Endothelial cell (in vitro differentiated cells): ENCODE measurements around the gene HMOX1. TPM values are rescaled to one million over a fixed set of nuclear protein-coding genes. Genes with fewer than 3 reads are reported as not detected.
A peak's percentile ranks its signal among the peaks of the same experiment; 100 is the strongest.

Source experiments
- DNase-seq: peaks from one replicate; pipeline ENCODE4 v3.0.0; 2021; ENCODE audit warnings: low spot score
- H3K27ac Mint-ChIP-seq: one replicate; pipeline ENCODE4 v1.8.0; 2021; ENCODE audit warnings: mixed read lengths, inconsistent platforms; ENCODE audit not compliant: unreplicated experiment
- H3K27me3 Mint-ChIP-seq: one replicate; pipeline ENCODE4 v1.8.0; 2021; ENCODE audit warnings: mild to moderate bottlenecking, moderate library complexity, mixed read lengths, inconsistent platforms; ENCODE audit not compliant: unreplicated experiment
- H3K36me3 Mint-ChIP-seq: one replicate; pipeline ENCODE4 v1.8.0; 2021; ENCODE audit warnings: mild to moderate bottlenecking, low read depth, mixed read lengths, inconsistent platforms; ENCODE audit not compliant: unreplicated experiment
- H3K4me1 Mint-ChIP-seq: one replicate; pipeline ENCODE4 v1.8.0; 2021; ENCODE audit warnings: mild to moderate bottlenecking, mixed read lengths, inconsistent platforms; ENCODE audit not compliant: unreplicated experiment
- H3K4me3 Mint-ChIP-seq: one replicate; pipeline ENCODE4 v1.8.0; 2021; ENCODE audit warnings: mild to moderate bottlenecking, mixed read lengths, inconsistent platforms; ENCODE audit not compliant: unreplicated experiment
- H3K9me3 Mint-ChIP-seq: one replicate; pipeline ENCODE4 v1.8.0; 2021; ENCODE audit warnings: mixed read lengths, inconsistent platforms; ENCODE audit not compliant: unreplicated experiment
- total RNA-seq: library from RNA; stranded (reverse); fragmentation: NEBNext Ultra II Directional; extraction: Animal tissue kit (Norgen Biotek cat#: 25700); gene quantifications from one replicate; pipeline ENCODE4 v1.2.1, GENCODE V29; 2021; ENCODE audit not compliant: unreplicated experiment
- TF ChIP-seq, protein P1 (sequence below): fragments of 200-600 bp; sonication (generic); IDR thresholded peaks from one replicate; pipeline ENCODE4 v1.5.0; 2021; ENCODE audit warnings: antibody characterized with exemption; ENCODE audit not compliant: unreplicated experiment

HMOX1 gene
- total RNA-seq, 1 donor from 2014 or later, result 17.5 TPM

DNA sequence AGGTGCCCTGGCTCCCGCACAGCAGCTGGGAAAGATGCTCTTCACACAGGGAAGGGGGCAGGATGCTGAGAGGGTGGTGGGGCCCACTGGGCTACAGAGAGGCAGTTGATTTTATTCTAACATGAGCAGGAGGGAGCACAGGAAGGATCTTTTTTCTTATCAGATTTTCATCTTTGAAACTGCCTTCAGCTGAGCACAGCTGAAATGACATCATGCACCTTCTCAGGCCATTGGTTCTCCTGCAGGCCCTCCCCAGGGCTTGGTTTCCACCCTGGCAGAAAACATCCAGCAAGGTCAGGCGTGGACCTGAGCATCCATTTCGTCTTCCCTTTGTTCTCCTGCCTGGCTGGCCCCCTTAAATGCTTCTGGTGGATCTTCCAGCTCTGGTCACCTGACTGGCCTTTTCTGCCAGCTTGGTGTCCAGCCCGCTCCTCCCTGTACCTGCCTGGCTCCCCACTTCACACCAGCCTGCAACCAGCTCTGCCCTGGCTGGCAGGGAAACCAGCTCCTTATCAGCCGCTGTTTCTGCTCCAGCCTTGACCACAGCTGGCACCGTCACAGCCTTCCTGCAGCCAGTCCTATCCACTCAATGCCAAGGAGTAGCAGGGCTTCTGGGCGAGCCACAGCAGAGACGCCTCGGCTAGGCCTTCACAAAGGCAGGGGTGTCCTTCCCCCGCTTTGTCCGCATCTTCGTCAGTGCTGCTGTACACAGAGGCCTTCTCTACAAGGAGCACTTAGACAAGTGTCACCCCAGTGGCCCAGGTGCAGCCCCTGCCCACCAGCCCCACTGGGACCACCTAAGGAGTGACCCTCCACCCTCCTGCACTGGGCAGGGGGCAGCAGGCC, 44.7 kb upstream of the HMOX1 start:
- Mint-ChIP-seq H3K4me1 (peaks cover 4% of the 10 kb centered on the region), H3K36me3 (peaks cover 20% of the 10 kb centered on the region), H3K27ac (no peak overlapping the region), H3K4me3 (peak overlapping the region; percentile 25), H3K9me3 (no peaks in the 10 kb centered on the region), H3K27me3 (no peaks in the 10 kb centered on the region)
- DNase-seq, result no peak
- TF ChIP-seq, protein P1, sequence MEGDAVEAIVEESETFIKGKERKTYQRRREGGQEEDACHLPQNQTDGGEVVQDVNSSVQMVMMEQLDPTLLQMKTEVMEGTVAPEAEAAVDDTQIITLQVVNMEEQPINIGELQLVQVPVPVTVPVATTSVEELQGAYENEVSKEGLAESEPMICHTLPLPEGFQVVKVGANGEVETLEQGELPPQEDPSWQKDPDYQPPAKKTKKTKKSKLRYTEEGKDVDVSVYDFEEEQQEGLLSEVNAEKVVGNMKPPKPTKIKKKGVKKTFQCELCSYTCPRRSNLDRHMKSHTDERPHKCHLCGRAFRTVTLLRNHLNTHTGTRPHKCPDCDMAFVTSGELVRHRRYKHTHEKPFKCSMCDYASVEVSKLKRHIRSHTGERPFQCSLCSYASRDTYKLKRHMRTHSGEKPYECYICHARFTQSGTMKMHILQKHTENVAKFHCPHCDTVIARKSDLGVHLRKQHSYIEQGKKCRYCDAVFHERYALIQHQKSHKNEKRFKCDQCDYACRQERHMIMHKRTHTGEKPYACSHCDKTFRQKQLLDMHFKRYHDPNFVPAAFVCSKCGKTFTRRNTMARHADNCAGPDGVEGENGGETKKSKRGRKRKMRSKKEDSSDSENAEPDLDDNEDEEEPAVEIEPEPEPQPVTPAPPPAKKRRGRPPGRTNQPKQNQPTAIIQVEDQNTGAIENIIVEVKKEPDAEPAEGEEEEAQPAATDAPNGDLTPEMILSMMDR, result no peak

DNA sequence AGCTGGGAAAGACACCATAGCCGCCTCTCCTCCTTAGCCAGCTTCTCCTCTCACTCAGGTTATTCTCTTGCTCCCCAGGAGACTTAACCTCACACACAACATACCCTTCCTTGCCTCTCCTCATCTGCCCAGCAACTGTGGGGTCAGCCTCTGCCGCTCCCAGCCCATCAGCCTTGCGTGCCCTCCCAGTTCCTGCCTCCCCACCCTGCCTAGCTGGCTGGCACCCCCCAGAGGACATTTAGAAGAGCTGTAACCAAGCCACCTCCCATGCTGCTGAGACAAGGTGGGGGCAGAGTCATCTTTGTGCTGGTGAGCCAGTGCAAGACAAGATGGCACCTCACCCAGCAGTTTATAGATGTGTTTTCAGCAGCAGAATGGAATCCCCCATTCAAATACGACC, 43.0 kb upstream of the HMOX1 start:
- H3K4me3 Mint-ChIP-seq, result no peak overlapping the region
- TF ChIP-seq, protein P1, result no peak
- H3K9me3 Mint-ChIP-seq, result no peaks in the 10 kb centered on the region
- no peak for DNase-seq
- peaks cover 1% of the 10 kb centered on the region for H3K27me3 Mint-ChIP-seq
- peaks cover 12% of the 10 kb centered on the region for H3K36me3 Mint-ChIP-seq
- H3K4me1 Mint-ChIP-seq, result peaks cover 4% of the 10 kb centered on the region
- H3K27ac Mint-ChIP-seq, result peak overlapping the region; percentile 24

DNA sequence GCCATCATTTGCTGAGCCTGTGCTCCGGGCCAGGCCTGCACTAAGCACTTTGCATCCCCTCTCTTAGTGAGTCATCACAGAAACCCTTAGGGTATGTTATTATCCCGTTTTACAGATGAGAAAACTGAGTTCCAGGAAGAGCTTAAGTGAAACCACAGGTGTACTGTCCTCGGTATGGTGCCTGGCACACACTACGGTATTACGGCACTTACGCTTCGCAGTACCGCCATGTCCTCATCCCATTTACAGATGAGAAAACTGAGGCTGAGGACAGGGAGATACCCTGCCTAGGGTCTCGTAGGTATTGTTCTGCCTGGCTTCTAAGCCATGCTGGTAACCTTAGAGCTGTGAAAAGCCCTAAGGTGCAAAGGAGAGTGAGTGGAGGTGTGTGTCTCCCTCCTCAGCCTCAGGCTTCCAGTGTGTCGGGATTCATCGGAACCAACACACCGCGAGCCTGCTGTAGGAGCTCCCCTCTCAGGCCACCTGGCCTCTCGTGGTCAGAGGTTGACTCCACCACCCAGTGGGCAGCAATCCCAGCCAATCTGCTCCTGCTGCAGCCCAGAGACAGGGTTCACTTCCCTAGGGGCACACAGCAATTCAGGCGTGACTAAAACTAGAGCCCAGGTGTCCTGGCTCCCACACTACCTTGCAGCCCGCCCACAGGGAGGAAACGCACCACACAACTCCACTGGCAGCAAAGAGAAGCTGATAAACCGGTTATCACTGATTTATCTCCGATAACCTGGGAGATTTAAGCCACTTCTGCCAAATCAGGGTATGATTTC, 39.6 kb upstream of the HMOX1 start:
- Mint-ChIP-seq H3K36me3 (peaks cover 9% of the 10 kb centered on the region), H3K9me3 (no peaks in the 10 kb centered on the region), H3K4me3 (no peak overlapping the region), H3K27me3 (peaks cover 1% of the 10 kb centered on the region), H3K4me1 (no peaks in the 10 kb centered on the region), H3K27ac (no peak overlapping the region)
- DNase-seq, result no peak
- TF ChIP-seq, protein P1, result no peak

DNA sequence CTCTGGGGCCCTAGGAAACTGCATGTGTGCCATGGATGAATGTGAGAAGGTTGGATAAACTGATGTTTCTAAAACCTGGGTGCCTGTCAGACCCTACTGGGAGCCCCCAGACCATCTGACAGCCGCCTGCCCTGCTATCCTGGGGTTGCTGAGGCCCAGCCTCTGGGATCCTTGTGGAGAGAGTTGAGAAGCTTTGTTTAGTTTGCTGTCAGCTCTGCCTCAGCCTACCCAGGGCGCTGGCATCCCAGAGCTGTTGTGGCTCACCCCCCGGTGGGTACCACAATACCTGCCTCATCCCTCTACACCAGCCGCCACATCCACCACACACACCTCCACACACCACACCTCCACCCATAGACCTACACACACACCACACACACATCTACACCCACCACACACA, 38.5 kb upstream of the HMOX1 start:
- Mint-ChIP-seq H3K36me3 (peaks cover 9% of the 10 kb centered on the region), H3K9me3 (no peaks in the 10 kb centered on the region), H3K4me3 (no peak overlapping the region), H3K27ac (no peak overlapping the region), H3K27me3 (peaks cover 3% of the 10 kb centered on the region), H3K4me1 (no peaks in the 10 kb centered on the region)
- no peak for DNase-seq
- TF ChIP-seq, protein P1, result no peak
